ENCODE data around the gene C20orf173.
"Not testable (repeated sequence)": the region's sequence is repeated elsewhere in the genome, so short reads cannot be mapped to it uniquely, and the experiment has no call there.

Gene C20orf173

GRCh38 chr20:35529552-35529951 lies at the start of gene C20orf173:
Gene C20orf173, minus strand, starts transcription at chr20:35529652. Its CDS starts 279 bp downstream, at chr20:35529373.
- no peak for DNase-seq

GRCh38 chr20:35579196-35579595 lies 49.7 kb upstream of the C20orf173 start:
- DNase-seq = no peak

GRCh38 chr20:35578469-35578868 lies 49.0 kb upstream of the C20orf173 start:
- no peak for DNase-seq

GRCh38 chr20:35576816-35577215 lies 47.4 kb upstream of the C20orf173 start:
- no peak for DNase-seq

GRCh38 chr20:35575958-35576357 lies 46.5 kb upstream of the C20orf173 start:
- no peak for DNase-seq

- DNase-seq = no peak
Measured at GRCh38 chr20:35572838-35573237, 43.4 kb upstream of the C20orf173 start.

- DNase-seq = no peak
Measured at GRCh38 chr20:35571555-35571954, 42.1 kb upstream of the C20orf173 start.

GRCh38 chr20:35568645-35569044 lies 39.2 kb upstream of the C20orf173 start:
- no peak for DNase-seq

- DNase-seq = no peak
Measured at GRCh38 chr20:35564905-35565304, 35.5 kb upstream of the C20orf173 start.

- no peak for DNase-seq
Measured at GRCh38 chr20:35563834-35564233, 34.4 kb upstream of the C20orf173 start.

GRCh38 chr20:35562541-35563110 lies 33.2 kb upstream of the C20orf173 start:
- no peak for DNase-seq

- no peak for DNase-seq
Measured at GRCh38 chr20:35561671-35562070, 32.2 kb upstream of the C20orf173 start.

GRCh38 chr20:35561268-35561667 lies 31.8 kb upstream of the C20orf173 start:
- no peak for DNase-seq

GRCh38 chr20:35560541-35560940 lies 31.1 kb upstream of the C20orf173 start:
- no peak for DNase-seq

GRCh38 chr20:35560105-35560511 lies 30.7 kb upstream of the C20orf173 start:
- DNase-seq = no peak

GRCh38 chr20:35559042-35559693 lies 29.7 kb upstream of the C20orf173 start:
- no peak for DNase-seq

GRCh38 chr20:35558451-35558850 lies 29.0 kb upstream of the C20orf173 start:
- DNase-seq = no peak

- DNase-seq = no peak
Measured at GRCh38 chr20:35556871-35557270, 27.4 kb upstream of the C20orf173 start.

- DNase-seq = no peak
Measured at GRCh38 chr20:35555951-35556645, 26.6 kb upstream of the C20orf173 start.

GRCh38 chr20:35555461-35555860 lies 26.0 kb upstream of the C20orf173 start:
- DNase-seq = not testable (repeated sequence)

GRCh38 chr20:35552914-35553313 lies 23.5 kb upstream of the C20orf173 start:
- DNase-seq = no peak

- no peak for DNase-seq
Measured at GRCh38 chr20:35551503-35551902, 22.1 kb upstream of the C20orf173 start.

- no peak for DNase-seq
Measured at GRCh38 chr20:35547329-35547728, 17.9 kb upstream of the C20orf173 start.

GRCh38 chr20:35546127-35546526 lies 16.7 kb upstream of the C20orf173 start:
- no peak for DNase-seq
